SU-DHL-6 (cell line): ENCODE data around the gene SLFN14.

ENCODE experiments used
- H2AFZ ChIP-seq: fragments of 200-600 bp; sonication (generic); 2 replicates; pipeline ENCODE4 v1.6.1; 2014; ENCODE audit warnings: low read depth, mild to moderate bottlenecking, moderate library complexity, mixed read lengths, antibody characterized with exemption, low read length; ENCODE audit not compliant: severe bottlenecking
- H3F3A ChIP-seq: fragments of 200-600 bp; shearing (Covaris generic); 2 replicates; pipeline ENCODE4 v1.6.0; 2016; ENCODE audit warnings: antibody characterized with exemption, mild to moderate bottlenecking; ENCODE audit not compliant: insufficient read depth
- H3K27ac ChIP-seq: fragments of 200-600 bp; sonication (generic); 2 replicates; pipeline ENCODE4 v1.5.1; 2016; ENCODE audit warnings: low read depth, mild to moderate bottlenecking, low read length, moderate library complexity, mixed read lengths
- H3K27me3 ChIP-seq: fragments of 200-600 bp; sonication (generic), shearing (Covaris generic); 2 replicates; pipeline ENCODE4 v1.6.0; 2014; ENCODE audit warnings: mild to moderate bottlenecking, low read length
- H3K36me3 ChIP-seq: fragments of 200-600 bp; sonication (generic); 2 replicates; pipeline ENCODE4 v1.6.1; 2014; ENCODE audit warnings: mild to moderate bottlenecking, low read length, mixed read lengths
- H3K4me2 ChIP-seq: fragments of 300-600, 200-600 bp; shearing (Covaris generic), sonication (generic); 2 replicates; pipeline ENCODE4 v1.6.0; 2014; ENCODE audit warnings: low read length, low read depth, mild to moderate bottlenecking; ENCODE audit not compliant: poor library complexity, severe bottlenecking
- H3K4me3 ChIP-seq: fragments of 200-600 bp; sonication (generic); 2 replicates; pipeline ENCODE4 v1.5.1; 2014; ENCODE audit warnings: antibody characterized with exemption, low read length, mild to moderate bottlenecking, mixed read lengths; ENCODE audit not compliant: insufficient read depth, poor library complexity, severe bottlenecking
- H3K79me2 ChIP-seq: fragments of 200-600 bp; sonication (generic); 2 replicates; pipeline ENCODE4 v1.6.1; 2014; ENCODE audit warnings: mild to moderate bottlenecking, low read length, moderate library complexity; ENCODE audit not compliant: insufficient read depth
- H3K9ac ChIP-seq: fragments of 200-600 bp; sonication (generic); 2 replicates; pipeline ENCODE4 v1.7.0; 2014; ENCODE audit warnings: mild to moderate bottlenecking, low read length
- H3K9me2 ChIP-seq: fragments of 200-600 bp; sonication (generic); replicated peaks from 2 replicates; pipeline ENCODE4 v1.6.1; 2014; ENCODE audit warnings: low read length; ENCODE audit not compliant: insufficient read depth
- H3K9me3 ChIP-seq: fragments of 200-600 bp; sonication (generic); 2 replicates; pipeline ENCODE4 v1.6.1; 2014; ENCODE audit warnings: low read length, mixed read lengths; ENCODE audit not compliant: insufficient read depth
- H4K20me1 ChIP-seq: fragments of 200-600 bp; sonication (generic); 2 replicates; pipeline ENCODE4 v1.6.1; 2014; ENCODE audit warnings: low read depth, mild to moderate bottlenecking, antibody characterized with exemption, low read length, moderate library complexity, mixed read lengths
- CTCF ChIP-seq: fragments of 200-600 bp; sonication (generic); IDR thresholded peaks from one replicate; pipeline ENCODE4 v1.5.1; 2017; ENCODE audit warnings: antibody characterized with exemption, mild to moderate bottlenecking, low read length, moderate library complexity; ENCODE audit not compliant: insufficient read depth, poor library complexity, severe bottlenecking
- EZH2phosphoT487 ChIP-seq: fragments of 200-600 bp; sonication (generic), shearing (Covaris generic); conservative IDR thresholded peaks from 2 replicates; pipeline ENCODE4 v1.6.1; 2018; ENCODE audit warnings: mild to moderate bottlenecking, antibody characterized with exemption, low read length, moderate library complexity, mixed read lengths

The SLFN14 gene

GRCh38 chr17:35554668-35555067, 6.0 kb downstream of the SLFN14 start:
- Histone ChIP-seq H3K36me3 (no peaks in the 10 kb centered on the region), H3K4me2 (no peak overlapping the region), H2AFZ (no peak overlapping the region), H3K9ac (no peak overlapping the region), H3K9me2 (no peaks in the 10 kb centered on the region), H4K20me1 (no peaks in the 10 kb centered on the region), H3K79me2 (no peaks in the 10 kb centered on the region), H3K27ac (no peak overlapping the region), H3K27me3 (no peaks in the 10 kb centered on the region), H3K4me3 (no peak overlapping the region), H3K9me3 (no peaks in the 10 kb centered on the region), H3F3A (no peaks in the 10 kb centered on the region)
- no peak for TF ChIP-seq EZH2phosphoT487
- TF ChIP-seq CTCF = no peak

- Histone ChIP-seq H2AFZ (no peak overlapping the region), H3K79me2 (no peaks in the 10 kb centered on the region), H3K4me2 (no peak overlapping the region), H3K27ac (no peak overlapping the region), H3F3A (no peaks in the 10 kb centered on the region), H3K27me3 (no peaks in the 10 kb centered on the region), H3K9ac (no peak overlapping the region), H3K9me2 (no peaks in the 10 kb centered on the region), H3K4me3 (no peak overlapping the region), H3K36me3 (no peaks in the 10 kb centered on the region), H4K20me1 (no peaks in the 10 kb centered on the region), H3K9me3 (no peaks in the 10 kb centered on the region)
- TF ChIP-seq CTCF (no peak), EZH2phosphoT487 (no peak)
Observed at GRCh38 chr17:35553310-35553709, 7.3 kb downstream of the SLFN14 start.

GRCh38 chr17:35548978-35549377, 11.6 kb downstream of the SLFN14 start:
- Histone ChIP-seq H3K4me2 (no peak overlapping the region), H3K27me3 (no peaks in the 10 kb centered on the region), H3K9ac (no peak overlapping the region), H3K36me3 (no peaks in the 10 kb centered on the region), H3K79me2 (no peaks in the 10 kb centered on the region), H3K9me3 (no peaks in the 10 kb centered on the region), H3K9me2 (no peaks in the 10 kb centered on the region), H3K4me3 (no peak overlapping the region), H4K20me1 (no peaks in the 10 kb centered on the region), H3K27ac (no peak overlapping the region), H2AFZ (no peak overlapping the region), H3F3A (no peaks in the 10 kb centered on the region)
- TF ChIP-seq CTCF = no peak
- no peak for TF ChIP-seq EZH2phosphoT487
